ENCODE results near the gene ZNF2. TPM values are rescaled to one million over a fixed set of nuclear protein-coding genes. Genes with fewer than 3 reads are reported as not detected.

ZNF2 gene
- polyA plus RNA-seq, 1 donor from 2014 or later = 4.1 TPM

- Histone ChIP-seq H3K27me3 (ENCODE audit: insufficient read depth, low read depth, low read length) (no peaks in the 10 kb centered on the region), H3K4me2 (ENCODE audit: low read length) (no peak overlapping the region), H4K20me1 (ENCODE audit: insufficient read depth) (no peaks in the 10 kb centered on the region), H3K27ac (ENCODE audit: low read length) (no peak overlapping the region), H3K9me3 (ENCODE audit: low read length) (peaks cover 16% of the 10 kb centered on the region), H3K9ac (ENCODE audit: low read length) (no peak overlapping the region), H3K4me3 (ENCODE audit: low read length) (no peak overlapping the region), H2AFZ (ENCODE audit: low read depth, low read length) (no peak overlapping the region), H3K79me2 (replicated peaks; ENCODE audit: insufficient read depth, low read length) (no peaks in the 10 kb centered on the region), H3K36me3 (ENCODE audit: insufficient read depth, low read length) (peaks cover 40% of the 10 kb centered on the region), H3F3A (ENCODE audit: insufficient read depth, low read length, poor library complexity, severe bottlenecking) (no peaks in the 10 kb centered on the region), H3K9me2 (ENCODE audit: insufficient read depth, low read length) (no peaks in the 10 kb centered on the region)
- TF ChIP-seq EP300 (conservative IDR thresholded peaks at IDR 0.05; ENCODE audit: poor library complexity, severe bottlenecking) (no peak), RAD21 (conservative IDR thresholded peaks at IDR 0.05) (no peak), CTCF (IDR thresholded peaks at IDR 0.05; ENCODE audit: poor library complexity, severe bottlenecking) (no peak), MXI1 (conservative IDR thresholded peaks at IDR 0.05; ENCODE audit: poor library complexity, severe bottlenecking) (no peak), TAF1 (IDR thresholded peaks at IDR 0.05; ENCODE audit: low read depth) (no peak), REST (IDR thresholded peaks at IDR 0.05; ENCODE audit: borderline replicate concordance) (no peak), SMC3 (conservative IDR thresholded peaks at IDR 0.05; ENCODE audit: poor library complexity) (no peak), POLR2AphosphoS5 (IDR thresholded peaks at IDR 0.05) (no peak), EZH2 (IDR thresholded peaks at IDR 0.05; ENCODE audit: borderline replicate concordance, insufficient read depth, low read length, poor library complexity, severe bottlenecking) (no peak)
Measured at GRCh38 chr2:95181774-95182173, 16.2 kb downstream of the ZNF2 start.

GRCh38 chr2:95185197-95185596, 19.6 kb downstream of the ZNF2 start:
- Histone ChIP-seq H3K4me2 (ENCODE audit: low read length) (no peak overlapping the region), H3K36me3 (ENCODE audit: insufficient read depth, low read length) (peaks cover 27% of the 10 kb centered on the region), H3K9ac (ENCODE audit: low read length) (no peak overlapping the region), H3K27me3 (ENCODE audit: insufficient read depth, low read depth, low read length) (no peaks in the 10 kb centered on the region), H3K9me3 (ENCODE audit: low read length) (peaks cover 14% of the 10 kb centered on the region), H3K27ac (ENCODE audit: low read length) (no peak overlapping the region), H2AFZ (ENCODE audit: low read depth, low read length) (no peak overlapping the region), H3K79me2 (replicated peaks; ENCODE audit: insufficient read depth, low read length) (no peaks in the 10 kb centered on the region), H3K9me2 (ENCODE audit: insufficient read depth, low read length) (no peaks in the 10 kb centered on the region), H3F3A (ENCODE audit: insufficient read depth, low read length, poor library complexity, severe bottlenecking) (no peaks in the 10 kb centered on the region), H3K4me3 (ENCODE audit: low read length) (no peak overlapping the region), H4K20me1 (ENCODE audit: insufficient read depth) (no peaks in the 10 kb centered on the region)
- TF ChIP-seq EP300 (conservative IDR thresholded peaks at IDR 0.05; ENCODE audit: poor library complexity, severe bottlenecking) (no peak), RAD21 (conservative IDR thresholded peaks at IDR 0.05) (no peak), CTCF (IDR thresholded peaks at IDR 0.05; ENCODE audit: poor library complexity, severe bottlenecking) (no peak), SMC3 (conservative IDR thresholded peaks at IDR 0.05; ENCODE audit: poor library complexity) (no peak), POLR2AphosphoS5 (IDR thresholded peaks at IDR 0.05) (no peak), REST (IDR thresholded peaks at IDR 0.05; ENCODE audit: borderline replicate concordance) (no peak), TAF1 (IDR thresholded peaks at IDR 0.05; ENCODE audit: low read depth) (no peak), MXI1 (conservative IDR thresholded peaks at IDR 0.05; ENCODE audit: poor library complexity, severe bottlenecking) (no peak), EZH2 (IDR thresholded peaks at IDR 0.05; ENCODE audit: borderline replicate concordance, insufficient read depth, low read length, poor library complexity, severe bottlenecking) (no peak)
